ENCODE results near the gene NTM. TPM values are rescaled to one million over a fixed set of nuclear protein-coding genes. Genes with fewer than 3 reads are reported as not detected.

NTM gene
- total and polyA plus RNA-seq, 2 of the 8 experiments (the other 6 are each of a cell fraction or from before 2014, with no cell fraction given): 13.4 to 20.0 TPM

GRCh38 chr11:132253469-132254264 lies 883.3 kb downstream of the NTM start (continued):
- TF ChIP-seq ATF3 (IDR thresholded peaks at IDR 0.05; ENCODE audit: insufficient read depth, low read depth, low read length): no peak
